NCI-H345 (cell line): ENCODE measurements around the gene IFT27.
"Not testable (repeated sequence)": the region's sequence is repeated elsewhere in the genome, so short reads cannot be mapped to it uniquely, and the experiment has no call there.

Experiments used
- DNase-seq: peaks from one replicate; lab custom pipeline; 2025; lab: John Stamatoyannopoulos, UW

IFT27 gene

GRCh38 chr22:36765131-36765942 lies 10.6 kb downstream of the IFT27 start:
- no peak for DNase-seq

GRCh38 chr22:36764641-36765040 lies 11.3 kb downstream of the IFT27 start:
- DNase-seq, result no peak

- DNase-seq, result no peak
These were observed 11.9 kb downstream of the IFT27 start for GRCh38 chr22:36764060-36764459.

- DNase-seq, result no peak
These were observed 12.3 kb downstream of the IFT27 start for GRCh38 chr22:36763576-36763975.

GRCh38 chr22:36762687-36763260 lies 13.1 kb downstream of the IFT27 start:
- no peak for DNase-seq

- DNase-seq, result no peak
These were observed 14.2 kb downstream of the IFT27 start for GRCh38 chr22:36761553-36762240.

- no peak for DNase-seq
These were observed 15.1 kb downstream of the IFT27 start for GRCh38 chr22:36760786-36761185.

GRCh38 chr22:36759481-36760159 lies 16.3 kb downstream of the IFT27 start:
- DNase-seq, result no peak

- DNase-seq, result no peak
These were observed 17.1 kb downstream of the IFT27 start for GRCh38 chr22:36758792-36759271.

GRCh38 chr22:36757668-36758211 lies 18.2 kb downstream of the IFT27 start:
- peak; percentile 31 for DNase-seq

- no peak for DNase-seq
These were observed 18.9 kb downstream of the IFT27 start for GRCh38 chr22:36756746-36757655.

GRCh38 chr22:36756031-36756430 lies 19.9 kb downstream of the IFT27 start:
- DNase-seq, result no peak

- no peak for DNase-seq
These were observed 20.6 kb downstream of the IFT27 start for GRCh38 chr22:36755316-36755715.

- DNase-seq, result not testable (repeated sequence)
These were observed 21.0 kb downstream of the IFT27 start for GRCh38 chr22:36754881-36755280.

GRCh38 chr22:36753916-36754315 lies 22.0 kb downstream of the IFT27 start:
- DNase-seq, result no peak

- no peak for DNase-seq
These were observed 22.7 kb downstream of the IFT27 start for GRCh38 chr22:36753120-36753802.

GRCh38 chr22:36746375-36746970 lies 29.4 kb downstream of the IFT27 start:
- no peak for DNase-seq

GRCh38 chr22:36745301-36745995 lies 30.5 kb downstream of the IFT27 start:
- DNase-seq, result no peak

GRCh38 chr22:36744791-36745190 lies 31.1 kb downstream of the IFT27 start:
- DNase-seq, result no peak
